GM21367 (cell line): ENCODE results near the gene SLC66A2.

ENCODE experiments used
- ATAC-seq: cut with Tn5 transposase; IDR thresholded peaks from one replicate; pipeline ENCODE4 v1.9.1; 2021; ENCODE audit not compliant: unreplicated experiment

The SLC66A2 gene

DNA sequence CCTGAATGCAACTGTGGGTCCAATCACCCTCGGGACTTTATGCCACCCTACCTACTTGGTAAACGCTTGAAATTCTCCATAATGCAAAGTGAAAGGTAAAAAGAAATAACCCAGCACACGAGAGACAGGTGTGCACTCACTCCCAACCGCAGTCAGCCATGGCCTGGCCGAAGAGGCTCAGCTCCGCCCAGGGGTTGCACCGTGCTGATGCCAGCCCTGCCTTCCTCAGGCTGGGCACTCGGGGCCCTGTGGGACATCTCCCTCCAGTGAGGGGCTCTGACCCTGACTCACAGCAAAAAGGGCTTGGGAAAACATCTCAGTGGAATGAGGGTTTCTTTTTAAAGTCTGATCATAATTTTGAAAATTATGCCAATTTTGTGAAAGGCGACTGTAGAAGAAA, 13.3 kb downstream of the SLC66A2 start:
- no peak for ATAC-seq

DNA sequence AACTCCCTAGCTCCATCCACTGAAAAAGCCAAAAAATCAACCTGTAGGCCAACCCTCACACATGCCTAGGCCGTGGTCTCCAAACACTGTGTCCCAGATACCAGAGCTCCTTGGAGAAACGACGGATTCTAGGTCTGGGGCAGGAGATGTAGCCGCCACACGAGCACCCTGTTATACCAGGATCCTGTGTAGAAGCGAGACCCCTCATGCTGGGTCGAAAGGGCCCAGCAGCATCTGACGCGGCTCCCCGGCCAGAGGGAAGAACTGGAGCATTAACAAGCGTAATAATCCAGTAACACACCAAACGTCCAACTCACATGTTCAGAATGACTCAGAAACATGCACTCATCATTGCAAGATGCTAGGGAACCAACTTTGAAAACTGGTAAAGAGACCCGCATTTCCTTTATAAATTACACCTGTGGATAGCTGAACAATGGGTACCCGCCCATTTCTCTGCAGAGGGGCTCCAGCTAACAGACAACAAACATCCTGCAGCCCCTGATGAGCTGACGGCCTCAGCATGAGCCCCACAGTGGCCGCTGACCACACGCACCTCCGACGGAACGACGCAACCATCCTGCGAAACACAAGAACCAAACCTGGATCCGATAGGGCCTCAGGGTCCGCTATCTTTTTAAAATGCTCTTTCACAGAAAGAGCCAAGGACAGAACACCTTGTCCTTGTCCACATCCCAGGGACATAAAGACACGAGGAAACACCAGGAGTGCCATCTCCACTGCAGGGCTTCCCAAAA, 14.2 kb downstream of the SLC66A2 start:
- no peak for ATAC-seq

DNA sequence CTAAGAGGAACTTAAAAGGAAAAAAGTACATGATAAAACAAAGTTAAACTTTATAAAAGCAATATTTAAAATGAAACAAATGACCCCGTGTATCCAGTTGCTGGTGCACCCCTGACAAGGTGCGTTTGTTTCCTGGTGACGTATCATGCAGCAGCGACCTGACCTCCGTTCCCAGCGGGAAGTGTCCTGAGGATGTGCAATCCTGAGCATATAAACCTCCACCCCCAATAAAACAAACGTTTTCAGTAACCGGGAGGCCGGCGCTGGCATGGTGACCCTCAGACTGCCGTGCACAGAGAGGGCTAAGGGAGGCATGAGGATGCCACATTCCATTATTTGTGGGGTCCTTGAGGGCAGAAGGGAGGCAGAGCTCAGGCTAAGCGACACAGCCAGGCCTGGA, 14.8 kb downstream of the SLC66A2 start:
- no peak for ATAC-seq

DNA sequence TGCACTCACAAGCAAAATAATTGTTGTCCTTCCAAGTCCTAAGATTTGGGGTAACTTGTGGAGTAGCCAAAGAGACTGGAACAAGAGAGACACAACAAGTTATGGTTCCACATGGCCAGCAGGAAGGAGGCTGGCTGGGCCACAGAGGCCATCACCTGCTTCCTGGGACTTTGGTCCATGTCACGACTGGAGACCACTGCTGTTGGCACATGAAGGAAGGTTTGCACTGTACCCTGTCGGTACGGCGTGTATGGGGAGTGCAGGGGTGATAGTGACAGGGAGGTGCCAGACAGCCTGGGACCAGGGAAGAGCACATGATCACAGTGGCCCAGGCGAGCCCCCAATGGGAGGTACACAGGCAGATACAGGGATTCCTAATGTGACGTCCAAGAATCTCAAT, 15.5 kb downstream of the SLC66A2 start:
- no peak for ATAC-seq

DNA sequence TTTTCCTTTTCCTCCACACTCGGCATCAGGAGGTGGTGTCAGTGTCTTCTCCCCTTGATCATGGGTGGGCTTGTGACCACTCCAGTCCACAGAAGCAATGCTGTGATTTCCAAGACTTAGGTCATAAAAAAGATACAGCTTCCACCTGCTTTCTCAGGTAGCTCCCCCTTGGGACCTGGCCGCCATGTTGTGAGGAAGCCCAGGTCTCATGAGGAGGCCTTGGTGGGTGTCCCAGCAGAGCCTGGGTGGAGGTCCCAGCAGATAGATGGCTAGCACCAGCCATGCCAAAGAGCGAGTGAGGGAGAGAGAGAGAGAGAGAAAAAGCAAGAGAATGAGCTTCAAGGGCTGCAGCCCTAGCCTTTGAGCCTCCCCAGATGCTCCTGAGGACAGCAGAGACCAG, 16.0 kb downstream of the SLC66A2 start:
- no peak for ATAC-seq

DNA sequence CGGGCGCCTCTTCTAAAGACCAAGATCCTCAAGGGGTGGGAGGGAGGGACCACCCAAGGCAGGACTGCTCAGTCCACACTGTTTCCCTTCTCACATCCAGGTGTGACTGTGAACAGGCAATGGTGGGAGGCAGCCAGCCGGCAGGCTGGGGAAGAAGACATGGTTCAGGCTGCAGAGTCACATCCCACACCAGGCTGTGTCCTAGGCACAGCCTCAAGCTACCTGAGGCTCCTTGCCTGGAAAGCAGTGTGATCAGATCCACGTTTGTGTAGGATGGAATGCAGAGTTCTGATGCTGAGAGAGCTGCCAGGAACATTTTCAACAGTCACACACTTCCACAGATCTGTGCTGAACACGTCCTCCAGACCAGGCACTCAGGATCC, 16.4 kb downstream of the SLC66A2 start:
- no peak for ATAC-seq

DNA sequence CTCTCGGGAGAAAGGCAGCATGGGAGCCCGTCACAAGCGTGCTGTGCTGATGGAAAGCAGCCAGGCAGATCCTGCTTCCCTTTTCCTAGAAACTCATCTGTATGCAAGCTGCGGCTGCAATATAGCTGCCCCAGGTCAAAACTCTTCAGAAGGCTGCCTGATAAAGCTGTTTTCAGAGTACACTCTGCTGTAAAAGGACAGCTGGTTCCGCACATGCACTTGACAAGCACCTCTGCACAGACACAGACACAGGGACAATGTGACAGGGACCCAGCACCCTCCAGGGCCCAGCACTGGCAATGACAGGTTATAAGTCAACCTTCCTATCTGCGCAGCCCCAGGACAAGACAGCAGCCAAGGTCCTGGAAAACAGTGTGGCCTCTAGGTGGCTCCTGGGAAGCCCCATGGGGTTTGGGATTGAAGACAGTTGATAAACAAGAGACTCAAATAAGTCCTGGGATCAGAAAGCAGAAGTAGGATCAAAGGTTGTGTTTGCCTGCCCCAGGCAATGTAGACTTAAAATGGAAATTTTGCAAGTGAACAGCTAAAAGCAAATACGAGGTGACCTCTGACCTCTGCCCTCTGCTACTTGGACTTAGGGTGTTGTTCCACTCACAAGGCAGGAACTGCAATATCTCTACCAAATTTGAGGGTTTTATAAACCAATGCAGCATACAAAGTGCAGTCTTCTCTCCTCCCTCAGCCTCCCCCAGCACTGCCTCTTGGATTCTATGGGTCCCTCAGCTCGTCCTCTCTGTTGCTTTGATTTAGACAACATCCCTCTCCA, 16.9 kb downstream of the SLC66A2 start:
- ATAC-seq = no peak

DNA sequence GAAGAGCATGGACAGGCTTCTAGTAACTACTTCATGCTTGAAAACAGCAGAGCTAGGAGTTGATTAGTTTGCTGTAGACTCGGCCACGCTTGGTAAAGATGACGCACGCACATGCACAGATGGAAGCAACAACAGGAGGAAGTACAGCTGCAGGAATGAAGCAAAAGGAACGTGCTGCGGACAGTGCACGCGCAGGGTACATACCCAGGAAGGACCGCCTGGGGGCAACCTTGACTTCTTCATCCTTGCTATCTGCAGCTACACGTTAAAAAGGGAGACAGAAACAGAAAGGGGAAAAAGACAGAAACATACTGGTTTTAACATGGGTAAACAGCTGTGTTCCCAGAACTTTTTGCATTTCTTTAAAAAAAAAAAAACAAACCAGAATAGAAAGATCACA, 17.7 kb downstream of the SLC66A2 start:
- no peak for ATAC-seq

DNA sequence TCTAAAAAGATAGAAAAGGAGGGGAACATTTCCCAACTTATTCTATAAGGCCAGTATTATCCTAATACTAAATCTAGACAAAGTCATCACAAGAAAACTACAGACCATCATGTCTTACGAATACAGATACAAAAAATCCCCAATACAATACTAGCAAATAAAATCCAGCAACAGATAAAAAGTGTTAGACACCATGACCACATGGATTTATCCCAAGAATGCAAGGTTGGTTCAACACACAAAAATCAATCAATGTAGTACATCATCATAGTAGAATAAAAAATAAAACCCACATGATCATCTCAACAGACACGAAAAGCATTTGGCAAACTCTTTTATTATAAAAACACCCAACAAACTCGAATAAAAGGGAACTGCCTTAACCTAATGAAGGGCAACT, 18.5 kb downstream of the SLC66A2 start:
- ATAC-seq = no peak

DNA sequence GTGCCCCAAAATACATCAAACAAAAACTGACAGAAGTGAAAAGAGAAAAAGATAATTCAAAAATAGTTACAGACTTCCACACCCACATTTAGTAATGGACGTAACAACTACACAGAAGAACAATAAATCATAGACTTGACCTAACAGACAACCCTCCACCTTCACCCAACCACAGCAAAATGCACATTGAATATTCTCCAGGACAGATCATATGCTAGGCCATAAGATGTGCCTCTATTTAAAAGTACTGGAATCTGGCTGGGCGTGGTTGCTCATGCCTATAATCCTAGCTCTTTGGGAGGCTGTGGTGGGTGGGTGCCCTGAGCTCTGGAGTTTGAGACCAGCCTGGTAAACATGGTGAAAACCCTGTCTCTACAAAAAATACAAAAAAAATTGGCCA, 20.0 kb downstream of the SLC66A2 start:
- no peak for ATAC-seq

DNA sequence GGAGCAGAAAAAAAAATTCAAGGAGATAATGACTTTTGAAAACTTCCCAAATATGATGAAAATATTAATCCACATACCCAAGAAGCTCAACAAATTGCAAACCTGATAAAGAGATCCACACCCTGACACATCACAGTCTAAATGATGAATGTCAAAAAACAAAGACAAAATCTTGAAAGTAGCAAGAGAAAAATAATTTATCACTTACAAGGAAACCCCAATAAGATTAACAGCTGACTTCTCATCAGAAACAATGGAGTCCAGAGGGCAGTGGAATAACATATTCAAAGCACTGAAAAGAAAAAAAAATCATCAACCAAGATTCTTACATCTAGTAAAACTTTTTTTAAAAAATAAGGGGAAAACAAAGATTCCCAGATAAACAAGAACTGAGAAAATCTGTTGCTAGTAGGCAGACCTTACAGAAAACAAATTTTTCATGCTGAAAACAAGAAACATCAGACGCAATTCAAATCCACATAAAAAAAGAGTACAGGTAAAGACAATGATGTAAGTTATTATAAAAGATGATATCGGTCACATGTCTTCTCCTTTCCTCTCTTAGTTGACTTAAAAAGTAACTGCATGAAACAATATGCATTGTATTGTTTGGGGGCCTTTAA, 21.3 kb downstream of the SLC66A2 start:
- ATAC-seq = no peak

DNA sequence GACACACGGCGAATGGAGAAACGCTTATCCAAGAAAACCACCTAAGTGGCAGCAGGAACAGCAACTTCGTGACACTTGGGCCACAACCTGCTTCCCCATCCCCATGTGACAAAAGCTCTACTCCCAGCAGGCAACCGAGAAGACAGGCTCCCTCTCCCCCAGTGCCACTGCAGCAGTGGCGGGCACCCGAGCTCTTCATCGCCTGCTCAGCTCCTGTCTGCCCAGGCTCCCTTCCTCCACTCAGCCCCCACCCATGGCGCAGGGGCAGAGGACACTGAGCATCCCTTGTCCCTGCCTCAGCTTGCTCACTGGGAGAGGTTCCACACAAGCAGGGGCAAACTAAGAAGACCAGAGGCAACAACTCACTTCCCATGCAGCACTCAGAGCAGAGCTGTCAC, 22.9 kb downstream of the SLC66A2 start:
- no peak for ATAC-seq

DNA sequence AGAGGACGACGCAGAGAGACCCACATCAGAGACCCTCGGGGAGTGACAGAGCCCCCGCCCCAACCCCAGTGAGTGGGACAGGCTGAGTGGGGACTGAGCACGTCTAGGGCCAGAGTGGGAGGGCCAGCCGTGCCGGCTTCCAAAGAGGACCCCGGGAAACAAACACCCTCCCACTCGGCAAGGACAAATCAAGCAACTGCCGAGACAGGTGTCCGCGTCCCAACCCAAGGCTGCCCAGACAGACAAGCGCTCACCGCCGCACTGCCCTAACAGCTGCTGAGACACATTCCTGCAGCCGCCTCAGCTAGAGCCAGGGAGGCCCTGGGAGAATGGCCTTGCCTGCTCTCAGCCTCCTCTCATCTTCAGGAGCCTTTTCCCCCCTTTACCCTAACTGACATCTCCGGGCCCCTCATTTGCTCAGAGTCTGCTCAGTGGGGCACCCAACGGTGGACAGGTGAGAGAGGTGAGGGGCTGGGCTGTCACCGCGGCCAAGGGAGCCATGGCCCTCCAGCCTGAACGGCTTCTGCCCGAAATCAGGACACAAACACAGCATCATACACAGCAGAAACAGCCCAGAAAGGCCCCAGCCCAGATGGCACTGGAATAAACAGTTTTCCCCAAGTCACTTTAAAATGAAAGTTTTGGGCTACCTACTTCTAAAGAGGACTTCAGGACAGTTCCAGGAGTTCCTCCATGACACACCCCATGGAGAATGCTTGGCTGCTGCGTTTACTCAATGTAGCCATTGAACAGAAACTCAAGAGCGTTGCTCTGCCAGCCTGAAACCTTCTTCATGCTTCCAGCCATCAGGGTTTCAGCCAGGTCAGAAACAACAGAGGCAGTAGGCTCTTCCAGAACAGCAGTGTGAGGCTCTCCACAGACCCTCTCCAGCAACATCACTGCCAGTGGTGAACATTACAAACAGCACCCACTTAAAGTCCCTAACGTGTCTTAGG, 23.6 kb downstream of the SLC66A2 start:
- no peak for ATAC-seq

DNA sequence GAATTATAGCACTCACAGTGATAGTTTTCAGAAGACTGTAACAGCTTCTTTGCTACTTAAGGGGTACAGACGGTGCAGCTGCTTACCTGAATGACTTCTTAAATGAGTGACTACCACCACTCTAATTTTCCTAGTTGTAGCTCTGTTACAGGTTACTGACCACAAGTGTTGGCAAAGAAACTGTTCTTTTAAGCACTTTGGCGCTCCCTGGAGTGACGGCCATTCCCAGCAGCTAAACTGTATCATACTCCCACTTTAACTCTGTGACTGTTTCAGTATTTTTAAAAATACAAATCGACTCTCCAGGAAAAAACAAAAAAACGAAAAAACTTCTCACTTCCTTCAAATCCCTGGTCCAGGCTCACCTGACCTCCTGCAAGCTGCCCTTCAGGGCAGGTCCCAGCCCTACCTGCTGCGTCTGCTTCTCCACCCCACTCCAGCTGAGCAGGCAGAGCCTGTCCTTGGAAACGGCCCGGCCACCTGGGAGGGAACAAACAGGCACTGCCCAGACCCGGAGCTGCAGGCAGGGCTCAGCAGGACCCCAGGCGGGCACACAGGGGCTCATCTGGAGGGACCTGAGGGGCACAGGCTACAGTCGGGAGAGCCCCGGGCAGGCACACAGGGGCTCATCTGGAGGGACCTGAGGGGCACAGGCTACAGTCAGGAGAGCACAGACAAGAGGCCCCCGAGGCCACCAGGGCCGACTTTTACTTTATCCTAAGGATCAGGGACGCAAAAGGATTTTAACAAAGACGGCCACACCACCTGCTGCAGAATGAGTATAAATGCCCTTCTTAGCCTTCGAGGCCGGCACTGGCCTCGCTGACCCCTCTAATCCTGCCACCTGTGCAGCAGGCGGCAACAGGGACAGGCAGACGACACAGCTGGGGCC, 24.5 kb downstream of the SLC66A2 start:
- no peak for ATAC-seq

DNA sequence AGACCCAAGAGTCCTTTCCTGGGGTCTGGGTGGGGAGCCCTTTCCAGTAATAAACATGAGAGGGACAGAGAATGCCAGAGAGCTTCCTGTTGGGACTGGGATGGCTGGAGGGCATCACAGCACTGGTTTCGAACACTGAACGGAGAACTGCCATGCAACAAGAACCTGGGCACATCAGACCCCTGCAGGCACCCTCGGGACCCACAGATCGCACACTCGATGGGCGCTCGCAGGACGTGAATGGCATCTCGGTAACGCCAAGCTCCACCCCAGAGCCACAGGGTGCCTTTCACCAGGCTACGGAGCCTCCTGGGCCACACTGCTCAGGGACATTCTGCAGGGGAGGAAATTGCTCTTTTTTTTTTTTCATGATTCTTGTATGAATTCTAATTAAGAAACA, 25.1 kb downstream of the SLC66A2 start:
- no peak for ATAC-seq

DNA sequence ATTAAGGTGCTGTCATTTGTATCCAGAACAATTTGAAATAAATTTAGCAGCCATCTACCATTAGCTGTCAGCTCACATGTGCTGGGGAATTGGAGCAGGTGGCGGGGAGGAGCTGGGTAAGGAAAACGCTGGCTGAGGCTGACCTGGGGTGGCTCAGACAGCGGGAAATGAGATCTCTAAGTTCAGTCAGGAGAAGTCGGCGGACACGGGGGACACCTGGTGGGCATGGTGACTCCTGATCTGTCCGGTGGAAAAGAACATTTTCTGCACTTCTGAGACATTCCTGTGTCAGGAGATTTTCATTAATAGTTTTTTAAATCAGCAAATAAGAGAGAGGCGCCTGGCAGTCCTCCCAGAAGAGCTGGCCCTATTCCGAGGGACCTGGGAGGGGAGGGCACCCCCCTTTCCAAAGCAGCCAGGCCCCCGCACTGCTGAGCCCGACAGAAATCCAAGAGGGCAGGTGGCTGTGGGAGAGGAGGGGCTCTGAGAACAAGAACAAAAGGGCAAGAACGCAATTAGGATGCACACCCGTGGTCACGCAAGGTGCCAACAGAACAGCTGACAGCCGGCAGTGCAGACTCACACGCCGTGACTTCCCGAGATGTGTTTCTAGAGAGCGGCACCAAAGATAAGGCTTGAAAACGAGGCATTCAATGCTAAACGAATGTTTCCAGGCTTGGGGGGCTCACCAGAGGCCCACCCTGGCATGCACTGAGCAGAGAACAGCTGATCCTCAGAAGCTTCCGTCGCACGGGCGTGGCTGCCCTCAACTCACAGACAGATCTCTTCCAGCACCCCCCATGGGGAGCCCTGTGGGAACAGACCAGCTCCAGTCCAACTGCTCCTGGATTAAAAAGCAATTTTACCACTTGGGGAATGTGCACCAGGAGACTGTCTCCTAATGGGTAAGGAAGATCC, 26.4 kb downstream of the SLC66A2 start:
- no peak for ATAC-seq

DNA sequence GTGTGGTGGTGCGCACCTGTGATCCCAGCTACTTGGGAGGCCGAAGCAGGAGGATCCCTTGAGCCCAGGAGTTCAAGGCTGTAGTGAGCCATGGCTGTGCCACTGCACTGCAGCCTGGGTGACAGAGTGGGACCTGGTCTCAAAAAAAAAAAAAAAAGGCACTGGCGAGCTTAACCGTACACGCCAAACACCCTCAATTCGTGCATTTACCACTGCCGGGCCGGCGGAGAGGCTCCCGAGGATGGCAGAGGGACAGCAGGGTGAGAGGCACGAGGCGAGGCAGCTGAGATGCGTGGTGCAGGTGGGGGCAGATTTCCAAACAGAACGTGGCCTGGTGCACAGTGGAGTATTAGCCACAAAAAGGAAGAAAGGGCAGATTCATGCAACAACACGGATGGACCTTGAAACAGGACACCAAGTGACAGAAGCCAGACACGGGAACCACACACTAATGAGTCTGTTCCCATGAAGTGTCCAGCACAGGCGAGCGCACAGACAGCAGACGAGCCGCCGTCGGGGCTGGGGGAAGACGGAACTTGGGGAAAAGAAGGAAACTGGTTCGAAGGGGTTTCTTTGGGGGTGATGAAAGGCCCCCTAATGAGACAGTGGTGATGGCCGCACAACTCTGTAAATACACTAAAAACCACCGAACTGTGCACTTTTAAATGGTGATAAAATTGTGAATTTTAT, 27.4 kb downstream of the SLC66A2 start:
- ATAC-seq = no peak

DNA sequence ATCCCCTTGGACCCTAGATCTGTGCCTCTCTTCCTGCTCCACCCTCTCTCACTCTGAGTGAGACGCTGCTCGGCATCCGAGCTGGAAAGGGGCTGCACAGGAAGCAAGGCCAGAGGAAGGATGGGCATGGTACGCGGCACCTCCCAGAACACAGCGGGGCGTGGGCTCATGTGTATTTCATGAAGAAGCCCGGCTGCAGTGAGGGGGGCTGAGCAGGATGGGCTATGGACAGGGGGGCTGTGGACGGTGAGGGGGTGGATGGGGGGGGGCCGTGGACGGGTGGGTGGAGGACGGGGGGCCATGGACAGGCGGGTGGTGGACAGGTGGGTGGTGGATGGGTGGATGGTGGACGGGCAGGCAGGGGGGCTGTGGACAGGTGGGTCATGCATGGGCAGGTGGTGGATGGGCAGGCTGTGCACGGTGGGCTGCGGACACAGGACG, 28.5 kb downstream of the SLC66A2 start:
- ATAC-seq = no peak
